HG02571 (cell line): ENCODE measurements around the gene P4HTM.
A peak's percentile ranks its signal among the peaks of the same experiment; 100 is the strongest.

ENCODE experiments used
- ATAC-seq: cut with Tn5 transposase; IDR thresholded peaks from one replicate; pipeline ENCODE4 v1.9.1; 2021; ENCODE audit warnings: mild to moderate bottlenecking, moderate library complexity; ENCODE audit not compliant: unreplicated experiment

Gene P4HTM

DNA sequence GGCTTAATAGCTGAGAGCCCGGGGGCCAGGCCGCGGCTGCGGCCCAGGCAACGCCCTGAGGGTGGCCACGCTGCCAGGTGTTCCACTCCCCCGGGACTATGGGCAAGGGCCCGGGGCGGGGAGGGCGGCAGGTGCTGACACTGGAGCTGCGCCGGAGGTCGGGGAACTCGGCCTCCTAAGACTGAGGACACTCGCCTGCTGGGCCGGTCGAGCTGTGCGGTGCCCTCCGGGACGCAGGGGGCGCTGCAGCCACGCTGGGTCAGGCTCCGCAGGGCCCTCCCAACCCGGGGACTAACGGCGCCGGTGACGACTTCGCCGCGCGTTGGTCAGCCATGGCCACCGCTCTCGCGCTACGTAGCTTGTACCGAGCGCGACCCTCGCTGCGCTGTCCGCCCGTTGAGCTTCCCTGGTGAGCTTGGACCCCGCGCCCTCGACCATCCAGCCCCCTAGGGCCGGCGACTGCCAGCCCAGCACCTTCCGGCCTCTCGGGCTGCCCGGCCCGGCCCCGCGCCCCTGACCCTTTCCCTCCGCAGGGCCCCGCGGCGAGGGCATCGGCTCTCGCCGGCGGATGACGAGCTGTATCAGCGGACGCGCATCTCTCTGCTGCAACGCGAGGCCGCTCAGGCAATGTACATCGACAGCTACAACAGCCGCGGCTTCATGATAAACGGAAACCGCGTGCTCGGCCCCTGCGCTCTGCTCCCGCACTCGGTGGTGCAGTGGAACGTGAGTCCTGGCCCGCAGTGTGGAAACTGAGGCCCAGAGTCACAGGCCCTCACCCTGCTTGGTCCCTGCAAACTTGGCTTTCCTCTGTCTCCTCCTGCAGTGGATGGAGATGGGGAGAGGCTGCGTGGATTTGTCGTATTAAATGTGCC is 32.0 kb downstream of the P4HTM start, which contains the start of gene NDUFAF3:
Gene NDUFAF3, plus strand, starts transcription at position 309 of the 875 bp plus-strand sequence. Its CDS starts 24 bp downstream, at position 333.
- peak; percentile 49 for ATAC-seq

DNA sequence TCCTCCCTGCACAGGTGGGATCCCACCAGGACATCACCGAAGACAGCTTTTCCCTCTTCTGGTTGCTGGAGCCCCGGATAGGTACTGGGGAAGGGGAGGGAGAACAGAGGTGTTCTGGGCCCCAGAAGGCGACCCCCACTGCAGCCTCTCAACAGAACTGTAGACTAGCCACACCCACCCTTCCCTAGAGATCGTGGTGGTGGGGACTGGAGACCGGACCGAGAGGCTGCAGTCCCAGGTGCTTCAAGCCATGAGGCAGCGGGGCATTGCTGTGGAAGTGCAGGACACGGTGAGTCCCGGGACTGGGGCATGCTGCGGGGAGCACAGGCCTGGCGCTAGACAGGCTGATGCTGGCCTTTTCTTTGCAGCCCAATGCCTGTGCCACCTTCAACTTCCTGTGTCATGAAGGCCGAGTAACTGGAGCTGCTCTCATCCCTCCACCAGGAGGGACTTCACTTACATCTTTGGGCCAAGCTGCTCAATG is 32.7 kb downstream of the P4HTM start:
- no peak for ATAC-seq

DNA sequence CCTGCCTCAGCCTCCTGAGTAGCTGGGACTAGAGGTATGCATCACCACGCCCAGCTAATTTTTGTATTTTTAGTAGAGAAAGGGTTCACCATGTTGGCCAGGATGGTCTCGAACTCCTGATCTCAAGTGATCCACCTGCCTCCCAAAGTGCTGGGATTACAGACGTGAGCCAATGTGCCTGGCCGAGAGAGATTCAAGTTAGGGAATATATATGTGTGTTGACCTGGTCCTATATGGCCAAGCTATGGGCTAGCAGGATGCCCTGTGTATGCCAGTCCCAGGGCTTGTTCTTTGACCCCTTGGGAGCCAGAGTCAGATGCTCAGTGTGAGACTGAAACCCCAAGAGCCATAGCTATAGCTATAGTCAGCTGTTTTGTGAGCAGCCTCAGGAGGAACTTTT is 33.7 kb downstream of the P4HTM start:
- ATAC-seq, result no peak

DNA sequence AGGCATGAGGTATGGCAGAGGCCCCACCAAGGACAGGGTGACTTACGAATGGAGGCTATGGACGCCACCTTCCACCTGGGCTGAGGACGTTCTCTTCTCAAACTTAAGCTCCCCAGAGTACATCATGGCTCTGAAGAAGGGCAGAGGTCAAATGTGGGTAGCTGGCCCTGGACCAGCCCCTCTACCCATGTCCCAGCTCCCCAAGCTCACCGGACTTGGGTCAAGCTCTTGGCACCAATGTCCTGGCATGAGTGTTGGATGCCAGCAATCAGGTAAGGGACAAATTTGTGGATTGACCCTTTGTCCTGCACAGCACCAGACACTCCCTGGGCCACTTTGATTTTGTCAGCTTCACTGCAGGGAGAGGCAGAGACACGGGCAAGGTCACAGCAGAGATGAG is 34.4 kb downstream of the P4HTM start:
- ATAC-seq, result no peak

DNA sequence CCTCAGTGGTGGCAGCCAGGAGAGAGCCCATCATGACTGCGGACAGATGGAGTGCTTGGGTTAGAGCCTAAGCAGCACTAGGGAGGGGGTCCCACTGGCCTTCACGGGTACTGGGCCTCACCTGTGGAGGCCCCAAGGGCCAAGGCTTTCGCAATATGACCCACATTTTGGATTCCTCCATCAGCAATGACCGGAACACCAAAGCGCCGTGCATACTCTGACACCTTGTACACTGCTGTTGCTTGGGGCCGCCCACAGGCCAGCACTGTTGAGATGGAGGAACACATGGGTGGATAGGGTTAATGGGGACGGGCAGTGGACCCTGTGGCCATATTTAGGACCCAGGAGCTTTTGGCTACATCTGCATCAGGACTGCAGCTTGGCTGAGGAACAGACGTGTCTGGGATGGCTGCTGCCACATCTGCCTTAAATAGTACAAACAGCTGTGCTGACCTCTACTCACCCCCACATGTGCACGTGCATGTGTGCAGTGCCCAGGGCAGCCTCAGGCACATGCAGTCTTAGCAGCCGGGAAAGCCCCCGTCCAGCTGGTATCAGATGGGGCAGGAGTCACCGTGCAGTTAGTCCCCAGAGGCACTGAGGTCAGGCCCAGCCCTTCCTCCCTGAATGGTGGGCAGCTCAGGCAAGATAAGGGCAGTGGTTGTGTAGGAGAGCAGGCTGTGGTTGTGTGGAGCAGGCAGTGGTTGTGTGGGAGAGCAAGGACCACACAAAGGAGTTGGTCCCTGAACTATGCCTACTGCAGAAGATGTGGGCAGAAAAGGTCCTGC is 35.2 kb downstream of the P4HTM start:
- no peak for ATAC-seq

DNA sequence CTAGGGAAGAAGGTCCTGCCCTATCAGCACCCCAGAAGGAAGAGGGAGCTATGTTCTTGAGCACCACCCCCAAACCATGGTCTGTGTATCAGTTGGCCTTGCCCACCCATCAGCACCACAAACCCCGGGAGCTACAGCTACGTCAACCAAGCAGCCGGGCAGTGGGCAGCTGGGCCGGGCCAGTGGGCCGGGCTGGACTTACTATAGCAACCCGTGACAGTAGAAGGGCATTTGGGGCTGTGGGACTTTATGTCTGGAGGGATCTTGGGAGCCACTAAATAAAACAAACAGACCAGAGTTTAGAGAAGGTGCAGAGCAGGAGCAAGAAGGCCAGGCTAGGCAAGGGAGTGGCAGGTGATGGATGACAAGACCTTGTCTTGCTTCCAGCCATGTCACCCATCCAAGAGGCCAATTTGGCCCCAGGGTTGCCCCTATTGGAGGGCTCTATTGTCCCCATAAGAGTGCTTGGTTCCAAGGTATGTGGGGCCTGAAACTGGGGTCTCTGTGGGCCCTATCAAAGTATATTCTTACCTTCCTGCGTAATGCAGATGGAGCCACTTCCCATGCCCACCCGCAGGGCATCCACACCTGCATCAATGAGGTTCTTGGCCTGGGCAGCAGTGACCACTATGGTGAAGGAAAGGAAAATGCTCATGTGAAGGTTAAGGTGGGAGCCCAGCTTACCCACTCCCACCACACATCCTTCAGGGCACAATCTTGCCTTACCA is 35.9 kb downstream of the P4HTM start:
- ATAC-seq, result no peak

DNA sequence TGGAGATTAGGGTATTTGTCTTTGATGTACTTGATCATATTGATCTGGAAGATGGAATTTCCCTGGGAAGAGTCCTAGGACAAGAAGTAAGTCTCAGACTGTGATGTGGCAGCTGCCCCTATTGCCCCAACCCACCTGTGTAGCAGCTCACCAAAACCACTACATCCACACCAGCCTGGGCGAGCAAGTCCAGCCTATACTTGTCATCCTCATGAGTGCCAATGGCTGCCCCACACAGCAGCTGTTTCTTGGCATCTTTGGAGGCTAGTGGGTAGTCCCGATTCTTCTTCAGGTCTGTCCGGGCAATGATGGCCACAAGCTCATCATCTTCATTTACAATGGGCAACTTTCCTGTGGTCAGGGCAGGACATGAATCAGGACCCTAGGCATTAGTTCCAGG is 36.5 kb downstream of the P4HTM start:
- ATAC-seq, result no peak

DNA sequence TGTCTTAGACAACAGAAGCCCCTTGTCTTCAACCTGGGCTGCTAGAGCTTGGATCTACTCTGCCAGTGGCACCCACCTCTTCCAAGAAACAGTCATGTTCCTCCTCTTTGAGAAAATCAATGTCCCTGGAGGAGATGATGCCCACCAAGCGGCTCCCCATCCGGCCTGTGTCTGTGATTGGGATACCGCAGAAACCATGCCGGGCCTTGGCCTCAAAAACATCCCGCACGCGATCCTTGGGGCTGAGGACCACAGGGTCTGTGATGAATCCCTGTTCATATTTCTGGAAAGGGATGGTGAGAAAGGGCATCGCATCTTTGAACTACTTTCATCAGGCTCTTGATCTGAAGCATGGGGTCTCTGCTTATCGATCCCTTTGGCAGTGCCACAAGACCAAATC is 37.6 kb downstream of the P4HTM start:
- ATAC-seq, result no peak

DNA sequence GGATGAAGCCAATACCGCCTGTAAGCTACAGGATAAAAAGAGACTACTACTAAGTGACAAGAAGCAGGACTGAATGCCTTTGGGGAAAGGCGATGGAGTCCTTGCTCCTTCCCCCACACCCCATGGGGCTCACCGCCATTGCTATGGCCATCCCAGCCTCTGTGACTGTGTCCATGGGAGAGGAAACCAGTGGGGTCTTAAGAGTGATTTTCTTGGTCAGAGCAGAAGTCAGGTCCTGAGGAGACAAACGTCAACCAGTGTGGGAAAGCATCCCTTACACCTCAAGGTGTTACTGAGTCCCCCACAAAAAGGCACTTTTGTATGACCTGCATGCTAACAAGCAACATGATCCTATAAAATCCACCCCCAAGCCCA is 38.2 kb downstream of the P4HTM start:
- ATAC-seq, result no peak

DNA sequence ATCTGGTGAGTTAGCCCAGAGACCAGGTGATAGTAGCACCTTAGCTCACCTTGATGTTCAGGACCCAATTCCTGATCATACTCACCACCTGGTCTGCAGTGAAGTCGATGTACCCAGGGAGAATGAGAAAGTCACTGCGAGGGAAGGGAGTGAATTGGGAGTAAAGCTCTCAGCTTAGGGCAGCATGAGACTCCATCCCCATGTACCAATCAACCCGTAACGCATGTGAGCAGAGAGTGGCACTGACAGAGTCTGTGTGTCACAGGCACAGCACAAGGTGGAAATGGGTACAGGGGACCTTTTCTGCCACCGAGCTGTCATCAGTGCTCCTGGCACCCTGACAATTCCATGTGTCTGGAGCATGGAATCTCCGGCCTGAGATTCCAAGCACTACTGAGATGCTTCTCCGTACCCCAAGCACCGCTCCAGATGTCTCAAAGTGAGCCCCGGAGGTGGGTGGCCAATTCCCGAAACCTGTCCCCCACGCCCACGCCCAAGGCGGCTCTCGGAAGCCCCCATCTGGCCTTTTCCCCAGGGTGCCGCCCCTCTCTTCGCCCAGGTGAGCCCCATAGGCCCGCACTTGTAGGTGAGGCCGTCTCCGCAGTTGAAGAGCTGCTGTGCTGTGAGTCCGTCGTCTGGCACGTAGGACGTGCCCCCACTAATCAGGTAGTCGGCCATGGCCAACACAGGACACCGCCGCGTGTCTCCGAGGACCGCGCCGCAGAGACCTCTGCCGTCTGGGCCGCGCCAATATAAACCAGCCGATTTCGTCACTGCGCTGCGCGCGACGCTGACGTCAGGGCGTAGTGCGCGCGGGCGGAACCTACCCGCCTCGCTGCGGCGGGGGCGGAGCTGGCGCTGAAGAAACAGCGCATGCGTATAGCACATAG is 38.9 kb downstream of the P4HTM start, which contains the start of gene IMPDH2:
Gene IMPDH2, minus strand, starts transcription at position 726 of the 890 bp plus-strand sequence. Its CDS starts 48 bp downstream, at position 678.
- ATAC-seq, result peak; percentile 85

DNA sequence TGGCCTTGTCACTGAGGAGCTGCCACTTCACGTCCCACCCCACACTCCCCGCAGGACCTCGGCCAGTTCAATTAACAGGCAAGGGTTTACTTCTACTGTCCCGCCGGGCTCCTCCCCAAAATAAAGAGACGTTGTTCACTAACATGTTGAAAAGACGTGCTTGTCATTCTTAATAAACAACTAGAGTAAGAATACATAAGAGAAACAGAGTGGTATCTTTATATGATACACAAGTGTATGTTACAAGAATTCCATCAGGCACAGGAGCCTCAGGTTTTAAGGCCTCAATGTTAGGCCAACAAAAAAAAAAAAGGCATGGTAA is 39.5 kb downstream of the P4HTM start:
- no peak for ATAC-seq

DNA sequence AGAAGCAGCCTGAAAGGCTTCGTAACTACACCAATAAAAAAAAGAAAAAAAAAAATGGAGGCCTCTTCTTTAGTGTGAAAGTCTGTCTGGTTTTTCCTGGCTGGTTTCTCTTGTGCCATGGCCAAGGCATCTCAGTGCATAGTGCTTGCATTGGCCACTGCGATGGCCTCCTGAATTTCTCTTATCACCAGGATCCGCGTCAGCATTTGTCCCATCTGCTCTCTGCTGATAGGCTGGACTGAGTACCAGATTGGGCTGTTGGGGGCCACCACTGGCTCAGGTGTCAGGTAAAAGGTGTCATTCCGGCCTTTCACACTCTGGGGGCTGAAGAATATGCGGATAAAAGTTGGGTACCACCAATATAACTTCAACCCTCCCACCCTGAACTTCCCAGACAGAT is 40.3 kb downstream of the P4HTM start:
- ATAC-seq, result no peak

DNA sequence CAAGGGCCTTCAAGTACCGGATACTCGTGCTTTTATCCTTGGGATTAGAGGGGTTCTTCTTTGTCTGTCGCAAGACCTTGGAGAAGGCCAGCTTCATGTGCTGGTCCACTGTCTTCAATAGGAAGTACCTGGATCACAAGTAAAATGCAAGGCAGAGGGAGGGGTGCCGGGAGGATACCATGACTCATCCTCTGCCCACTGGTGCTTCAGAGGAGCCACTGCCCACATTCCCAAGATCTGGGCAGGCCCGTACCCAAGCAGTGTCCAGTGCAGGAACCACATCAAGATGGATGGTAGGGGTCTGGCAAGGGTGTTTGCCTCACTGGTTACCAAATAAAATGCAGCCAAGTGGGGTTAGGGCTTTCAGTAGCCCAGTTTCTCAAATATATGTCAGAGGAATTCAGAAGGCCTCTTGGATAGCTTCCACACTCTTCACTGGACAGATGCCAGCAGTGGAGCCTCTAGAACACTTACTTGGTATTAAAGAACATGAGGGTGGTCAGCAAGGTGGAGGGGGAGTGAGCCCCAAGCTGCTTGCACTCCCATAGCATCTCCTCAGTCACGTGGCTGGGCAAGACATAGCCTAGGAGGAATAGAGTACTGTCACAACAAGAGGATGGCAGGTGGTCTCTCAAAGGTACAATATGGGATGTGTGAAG is 42.7 kb downstream of the P4HTM start:
- no peak for ATAC-seq

DNA sequence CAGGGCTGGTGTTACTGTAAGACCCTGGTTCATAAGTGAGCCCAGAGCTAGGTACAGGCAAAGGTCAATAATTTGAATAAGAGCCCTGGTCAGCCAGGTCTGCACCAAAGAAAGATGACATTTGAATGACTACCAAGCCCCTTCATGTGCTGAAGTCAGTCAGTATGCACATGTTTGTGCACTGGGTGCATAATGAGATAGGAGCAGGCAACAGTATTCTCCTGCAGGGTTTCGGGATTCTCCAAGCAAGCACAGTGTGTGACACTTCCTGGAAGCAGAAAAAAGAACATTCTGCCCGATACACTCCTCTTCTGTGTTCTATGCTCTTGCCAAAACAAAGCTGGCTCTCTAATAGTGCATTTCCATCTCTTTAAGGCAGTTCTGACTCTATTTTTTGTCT is 44.6 kb downstream of the P4HTM start:
- ATAC-seq, result no peak

DNA sequence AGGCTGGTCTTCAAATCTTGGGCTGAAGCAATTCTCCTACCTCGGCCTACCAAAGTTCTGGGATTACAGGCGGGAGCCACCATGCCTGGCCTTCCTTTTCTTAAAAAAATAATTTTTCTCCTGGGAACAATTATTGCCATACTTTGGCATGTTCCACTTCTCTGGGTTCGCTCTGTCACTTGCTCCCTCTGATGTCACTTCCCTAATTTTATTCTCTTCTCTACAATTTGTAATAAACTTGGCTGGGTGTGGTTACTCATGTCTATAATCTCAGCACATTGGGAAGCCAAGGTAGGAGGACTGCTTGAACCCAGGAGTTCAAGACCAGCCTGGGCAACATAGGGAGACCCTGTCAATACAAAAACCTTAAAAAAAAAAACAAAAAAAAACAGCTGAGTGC is 45.2 kb downstream of the P4HTM start:
- ATAC-seq, result no peak

DNA sequence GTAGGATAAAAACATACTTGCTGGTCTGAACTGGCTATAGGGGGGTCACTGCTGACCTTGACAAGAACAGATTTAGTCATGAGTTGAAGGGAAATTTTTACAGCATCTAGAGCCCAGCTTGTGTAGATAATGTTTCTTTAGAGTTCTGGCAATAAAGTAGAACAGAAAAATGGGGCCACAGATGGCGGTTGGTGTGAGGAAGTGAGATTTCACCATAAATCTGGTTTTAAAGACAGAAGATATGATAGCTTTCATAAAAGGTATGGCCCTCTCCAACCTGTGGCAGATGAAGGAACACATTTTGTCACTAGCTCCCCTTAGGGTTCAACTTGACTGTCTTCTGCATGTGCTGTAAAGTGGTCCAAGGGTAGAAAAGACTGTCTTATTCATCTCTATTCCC is 63.5 kb downstream of the P4HTM start:
- ATAC-seq, result no peak

DNA sequence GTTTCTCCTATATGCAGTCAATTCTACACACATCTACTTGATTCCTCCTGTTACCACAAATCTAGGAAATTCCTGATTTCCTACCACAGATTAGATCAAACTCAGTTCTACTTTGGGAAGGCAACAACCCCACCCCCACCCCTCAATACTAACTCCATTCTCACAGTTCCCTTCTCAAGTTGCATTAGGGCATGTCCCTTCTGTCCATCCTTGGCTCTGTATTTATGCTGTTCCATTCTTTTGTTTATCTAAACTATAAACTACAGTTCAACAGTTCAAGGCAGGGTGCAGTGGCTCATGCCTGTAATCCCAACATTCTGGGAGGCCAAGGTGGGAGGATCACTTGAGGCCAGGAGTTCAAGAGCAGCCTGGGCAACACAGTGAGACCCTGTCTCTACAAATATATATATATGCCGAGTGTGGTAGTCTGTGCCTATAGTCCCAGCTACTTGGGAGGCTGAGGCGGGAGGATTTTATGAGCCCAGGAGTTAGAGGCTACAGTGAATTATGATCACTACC is 64.4 kb downstream of the P4HTM start:
- ATAC-seq, result no peak
